Measurements from ENCODE around the gene CTNNA2.

DNA sequence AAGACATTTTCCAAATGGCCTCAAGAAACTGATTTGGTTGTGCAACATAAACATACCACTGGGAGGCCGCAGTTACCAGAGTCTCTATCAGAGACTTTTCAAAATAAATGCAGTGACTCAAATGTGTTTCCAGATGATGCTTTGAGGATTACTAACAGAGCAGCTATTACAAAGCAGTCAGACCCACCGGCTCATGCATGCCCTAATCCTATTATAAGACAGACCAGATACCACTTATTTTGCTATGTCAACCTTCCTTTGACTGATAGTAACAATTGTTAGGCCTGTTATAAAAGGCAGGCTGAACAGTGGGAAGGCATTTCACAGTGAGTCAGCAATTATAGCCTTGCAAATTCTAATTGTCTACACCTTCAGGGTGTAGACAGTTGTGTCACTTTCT lies 574.0 kb downstream of the CTNNA2 start:
- no peak for TF ChIP-seq POLR2A (IDR thresholded peaks at IDR 0.05)
- TF ChIP-seq, protein P1, sequence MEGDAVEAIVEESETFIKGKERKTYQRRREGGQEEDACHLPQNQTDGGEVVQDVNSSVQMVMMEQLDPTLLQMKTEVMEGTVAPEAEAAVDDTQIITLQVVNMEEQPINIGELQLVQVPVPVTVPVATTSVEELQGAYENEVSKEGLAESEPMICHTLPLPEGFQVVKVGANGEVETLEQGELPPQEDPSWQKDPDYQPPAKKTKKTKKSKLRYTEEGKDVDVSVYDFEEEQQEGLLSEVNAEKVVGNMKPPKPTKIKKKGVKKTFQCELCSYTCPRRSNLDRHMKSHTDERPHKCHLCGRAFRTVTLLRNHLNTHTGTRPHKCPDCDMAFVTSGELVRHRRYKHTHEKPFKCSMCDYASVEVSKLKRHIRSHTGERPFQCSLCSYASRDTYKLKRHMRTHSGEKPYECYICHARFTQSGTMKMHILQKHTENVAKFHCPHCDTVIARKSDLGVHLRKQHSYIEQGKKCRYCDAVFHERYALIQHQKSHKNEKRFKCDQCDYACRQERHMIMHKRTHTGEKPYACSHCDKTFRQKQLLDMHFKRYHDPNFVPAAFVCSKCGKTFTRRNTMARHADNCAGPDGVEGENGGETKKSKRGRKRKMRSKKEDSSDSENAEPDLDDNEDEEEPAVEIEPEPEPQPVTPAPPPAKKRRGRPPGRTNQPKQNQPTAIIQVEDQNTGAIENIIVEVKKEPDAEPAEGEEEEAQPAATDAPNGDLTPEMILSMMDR (IDR thresholded peaks at IDR 0.05): no peak
